Measurements from ENCODE around the gene IP6K3.
A peak's percentile ranks its signal among the peaks of the same experiment; 100 is the strongest.

Gene IP6K3

GRCh38 chr6:33712914-33713313 is 33.8 kb downstream of the IP6K3 start:
- DNase-seq: no peak
- intact Hi-C loops (cut with DNase I): loop anchor here (5.0 kb wide), 2 partner anchors 49 to 74 kb away; partner anchors contain the start of gene LEMD2

GRCh38 chr6:33711140-33712129 is 35.3 kb downstream of the IP6K3 start, which contains the start of gene UQCC2:
TSS of gene UQCC2 (minus strand) at chr6:33711700. CDS start at chr6:33711686, 14 bp downstream.
- intact Hi-C loops (cut with DNase I): loop anchor here (5.0 kb wide), 2 partner anchors 51 to 76 kb away; partner anchors contain the start of gene LEMD2

GRCh38 chr6:33710296-33711121 is 36.2 kb downstream of the IP6K3 start:
- intact Hi-C loops (cut with DNase I): loop anchor here (5.0 kb wide), 2 partner anchors 52 to 77 kb away; partner anchors contain the start of gene LEMD2
- DNase-seq: peak in 3 of 10 donors; percentile 20 to 63 (median 31)

More at GRCh38 chr6:33711140-33712129, 35.3 kb downstream of the IP6K3 start, which contains the start of gene UQCC2:
- peak; percentile 93 to 99 (median 96) for DNase-seq

- DNase-seq: peak in 3 of 10 donors; percentile 75 to 89 (median 82)
- intact Hi-C loops (cut with DNase I): loop anchor here (5.0 kb wide), 2 partner anchors 53 to 78 kb away; partner anchors contain the start of gene LEMD2
Measured at GRCh38 chr6:33709605-33710295, 37.0 kb downstream of the IP6K3 start.

GRCh38 chr6:33708516-33709204 is 38.0 kb downstream of the IP6K3 start:
- peak in 2 of 10 donors; percentile 4 for DNase-seq
- intact Hi-C loops (cut with DNase I): no loop called here

- intact Hi-C loops (cut with DNase I): no loop called here
- DNase-seq: peak in 3 of 10 donors; percentile 8 to 24 (median 13)
Measured at GRCh38 chr6:33707771-33708170, 38.9 kb downstream of the IP6K3 start.

GRCh38 chr6:33705955-33706725 is 40.6 kb downstream of the IP6K3 start:
- intact Hi-C loops (cut with DNase I): no loop called here
- peak in 3 of 10 donors; percentile 25 to 32 (median 25) for DNase-seq

GRCh38 chr6:33705268-33705885 is 41.3 kb downstream of the IP6K3 start:
- intact Hi-C loops (cut with DNase I): no loop called here
- no peak for DNase-seq

GRCh38 chr6:33704215-33705066 is 42.3 kb downstream of the IP6K3 start:
- intact Hi-C loops (cut with DNase I): no loop called here
- DNase-seq: peak in 3 of 10 donors; percentile 20 to 68 (median 29)

GRCh38 chr6:33702345-33702977 is 44.2 kb downstream of the IP6K3 start:
- intact Hi-C loops (cut with DNase I): no loop called here
- peak in 2 of 10 donors; percentile 52 to 87 for DNase-seq

GRCh38 chr6:33700391-33701050 is 46.2 kb downstream of the IP6K3 start:
- DNase-seq: peak in 9 of 10 donors; percentile 47 to 93 (median 64)

GRCh38 chr6:33699739-33700138 is 47.0 kb downstream of the IP6K3 start:
- DNase-seq: peak in 1 of 10 donors; percentile 7
- intact Hi-C loops (cut with DNase I): loop anchor here (2.0 kb wide), 1 partner anchor 115 kb away; no protein-coding TSS in a partner anchor

More at GRCh38 chr6:33700391-33701050, 46.2 kb downstream of the IP6K3 start:
- intact Hi-C loops (cut with DNase I): loop anchor here (2.0 kb wide), 1 partner anchor 116 kb away; no protein-coding TSS in a partner anchor

- DNase-seq: peak in 3 of 10 donors; percentile 9 to 63 (median 53)
Measured at GRCh38 chr6:33699131-33699530, 47.6 kb downstream of the IP6K3 start.

GRCh38 chr6:33698494-33698893 is 48.2 kb downstream of the IP6K3 start:
- peak in 3 of 10 donors; percentile 25 to 55 (median 39) for DNase-seq

More at GRCh38 chr6:33699131-33699530, 47.6 kb downstream of the IP6K3 start:
- intact Hi-C loops (cut with DNase I): no loop called here

GRCh38 chr6:33697845-33698244 is 48.9 kb downstream of the IP6K3 start:
- intact Hi-C loops (cut with DNase I): no loop called here
- DNase-seq: peak in 2 of 10 donors; percentile 25 to 41

More at GRCh38 chr6:33698494-33698893, 48.2 kb downstream of the IP6K3 start:
- intact Hi-C loops (cut with DNase I): no loop called here

Data from posterior cingulate gyrus (tissue), 11 donors.